Measurements from ENCODE around the gene FBXL16.
A peak's percentile ranks its signal among the peaks of the same experiment; 100 is the strongest.

FBXL16 gene

DNA sequence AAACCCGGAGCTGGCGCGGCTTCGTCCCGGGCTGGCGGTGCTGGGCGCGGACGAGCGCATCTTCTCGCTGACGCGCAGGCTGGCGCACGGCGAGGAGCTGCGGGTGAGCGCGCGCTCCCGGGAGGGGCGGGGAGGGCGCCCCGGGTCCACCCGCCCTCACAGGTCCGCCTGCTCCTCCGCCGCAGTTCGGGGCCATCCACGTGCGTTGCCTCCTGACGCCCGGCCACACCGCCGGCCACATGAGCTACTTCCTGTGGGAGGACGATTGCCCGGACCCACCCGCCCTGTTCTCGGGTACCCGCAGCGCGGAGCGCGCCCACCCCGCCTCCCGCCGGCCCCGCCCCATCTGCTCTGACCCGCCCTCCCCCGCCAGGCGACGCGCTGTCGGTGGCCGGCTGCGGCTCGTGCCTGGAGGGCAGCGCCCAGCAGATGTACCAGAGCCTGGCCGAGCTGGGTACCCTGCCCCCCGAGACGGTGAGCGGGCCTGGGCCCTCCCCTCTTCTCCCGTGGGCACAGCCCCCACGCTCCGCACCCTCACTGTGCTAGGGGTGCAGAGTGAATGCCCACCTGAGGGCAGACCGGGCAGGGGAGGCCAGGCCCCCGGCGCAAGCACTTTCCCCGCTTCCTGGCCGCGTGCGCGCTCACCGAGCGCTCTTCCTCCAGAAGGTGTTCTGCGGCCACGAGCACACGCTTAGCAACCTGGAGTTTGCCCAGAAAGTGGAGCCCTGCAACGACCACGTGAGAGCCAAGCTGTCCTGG is 22.7 kb upstream of the FBXL16 start:
- H3K27ac ChIP-seq (ENCODE audit: low read depth, low read length) = no peak overlapping the region
- no peaks in the 10 kb centered on the region for H3K9me3 ChIP-seq (ENCODE audit: control insufficient read depth in 5 of 5, low read length in 5 of 5)
- H3K36me3 ChIP-seq (ENCODE audit: control insufficient read depth in 5 of 5, insufficient read depth in 5 of 5, low read length in 5 of 5) = peaks cover 0 to 35% (median 16%) of the 10 kb centered on the region in 5 donors
- no peak overlapping the region for H3K9ac ChIP-seq (ENCODE audit: low read length in 5 of 5)
- H3K27me3 ChIP-seq (ENCODE audit: control insufficient read depth in 5 of 5, insufficient read depth in 4 of 5, low read length in 5 of 5) = peaks cover 20 to 31% (median 27%) of the 10 kb centered on the region in 5 donors
- H3K4me3 ChIP-seq (ENCODE audit: low read depth in 1 of 5, low read length in 5 of 5) = peak overlapping the region in 4 of 5 donors; percentile 11 to 60 (median 47)
- H3K4me1 ChIP-seq (ENCODE audit: control insufficient read depth in 5 of 5, insufficient read depth in 5 of 5, low read length in 5 of 5) = peaks cover 0 to 22% (median 19%) of the 10 kb centered on the region in 5 donors

DNA sequence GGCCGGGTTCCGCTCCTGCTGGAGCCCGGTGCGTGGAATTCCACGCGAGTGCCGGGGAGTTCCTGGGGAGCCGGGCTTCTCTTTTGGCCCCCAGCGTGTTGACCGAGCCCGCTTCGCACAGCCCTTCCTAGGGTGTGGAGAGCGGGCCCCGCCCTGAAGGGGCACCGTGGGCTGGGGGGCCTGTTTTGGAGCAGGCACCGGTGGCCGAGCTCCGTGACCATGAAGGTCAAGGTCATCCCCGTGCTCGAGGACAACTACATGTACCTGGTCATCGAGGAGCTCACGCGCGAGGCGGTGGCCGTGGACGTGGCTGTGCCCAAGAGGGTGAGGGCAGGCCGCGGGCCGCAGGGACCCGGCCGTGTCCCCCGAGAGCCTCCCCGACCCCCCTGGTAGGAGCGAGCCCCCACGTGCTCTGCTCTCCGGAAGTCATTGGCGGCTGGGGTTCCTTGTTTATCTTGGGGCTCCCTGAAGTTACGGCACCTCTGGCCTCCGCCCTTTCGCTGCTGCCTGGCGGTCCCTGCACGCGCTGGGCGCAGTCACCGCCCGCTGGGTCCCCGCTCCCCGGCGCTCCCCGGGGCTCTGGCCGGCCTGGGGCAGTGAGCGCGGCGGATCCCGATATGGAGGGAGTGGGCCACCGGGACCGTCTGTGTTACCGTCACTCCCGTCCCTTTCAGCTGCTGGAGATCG is 21.8 kb upstream of the FBXL16 start:
- Histone ChIP-seq H3K27ac (ENCODE audit: low read depth, low read length) (no peak overlapping the region), H3K4me3 (ENCODE audit: low read depth in 1 of 5, low read length in 5 of 5) (peak overlapping the region in 4 of 5 donors; percentile 17 to 60 (median 54)), H3K36me3 (ENCODE audit: control insufficient read depth in 5 of 5, insufficient read depth in 5 of 5, low read length in 5 of 5) (peaks cover 0 to 26% (median 8%) of the 10 kb centered on the region in 5 donors), H3K27me3 (ENCODE audit: control insufficient read depth in 5 of 5, insufficient read depth in 4 of 5, low read length in 5 of 5) (peaks cover 20 to 31% (median 27%) of the 10 kb centered on the region in 5 donors), H3K9me3 (ENCODE audit: control insufficient read depth in 5 of 5, low read length in 5 of 5) (no peaks in the 10 kb centered on the region), H3K4me1 (ENCODE audit: control insufficient read depth in 5 of 5, insufficient read depth in 5 of 5, low read length in 5 of 5) (peaks cover 0 to 22% (median 19%) of the 10 kb centered on the region in 5 donors), H3K9ac (ENCODE audit: low read length in 5 of 5) (peak overlapping the region in 1 of 5 donors; percentile 42)

DNA sequence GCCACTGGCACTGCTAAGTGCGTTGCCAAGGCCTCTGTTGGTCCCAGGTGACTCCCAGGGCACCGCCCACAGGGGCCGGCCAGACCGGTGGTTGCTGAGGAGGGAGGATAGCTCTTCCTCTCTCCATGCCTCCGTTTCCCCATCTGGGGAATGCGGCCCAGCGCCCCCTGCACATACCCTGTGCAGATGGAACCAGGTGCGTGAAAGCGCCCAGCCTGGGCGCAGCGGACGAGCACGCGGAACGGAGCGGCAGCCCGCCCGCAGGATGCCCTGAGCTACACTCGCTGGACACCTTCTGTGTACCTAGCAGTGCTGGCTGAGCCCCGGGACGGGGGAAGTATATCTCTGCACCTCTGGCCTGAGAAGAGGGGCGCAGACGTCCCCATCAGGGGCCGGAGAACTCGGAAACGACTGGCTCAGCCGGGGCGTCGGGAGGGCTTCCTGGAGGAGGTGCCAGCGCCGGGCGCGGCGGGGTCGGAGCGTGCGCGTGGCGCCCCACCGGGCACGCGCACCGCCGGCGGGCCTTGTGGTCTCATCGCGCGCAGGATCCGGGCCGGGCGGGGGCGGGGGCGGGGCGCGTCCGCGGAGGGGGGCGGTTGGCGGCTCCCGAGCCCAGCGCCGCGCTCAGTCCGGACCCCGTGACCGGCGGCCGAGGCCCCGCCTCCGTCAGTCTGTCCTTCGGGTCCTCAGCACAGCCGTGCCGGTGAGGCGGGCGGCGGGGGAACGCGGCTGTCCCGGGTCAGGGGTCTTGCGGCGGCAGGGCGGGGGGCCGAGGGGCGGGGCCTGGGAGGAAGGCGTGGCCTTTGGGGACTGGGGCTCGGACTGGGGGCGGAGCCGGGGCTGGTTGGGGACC is 21.1 kb upstream of the FBXL16 start, which contains the start of the genes CCDC78 and HAGHL:
CCDC78 (minus strand) TSS at position 6 of the 853 bp plus-strand sequence. CDS start 76 bp downstream, outside the sequence.
HAGHL (plus strand) TSS at position 669 of the 853 bp plus-strand sequence. CDS start 404 bp downstream, outside the sequence.
- H3K4me1 ChIP-seq (ENCODE audit: control insufficient read depth in 5 of 5, insufficient read depth in 5 of 5, low read length in 5 of 5) = peaks cover 0 to 28% (median 24%) of the 10 kb centered on the region in 5 donors
- H3K9me3 ChIP-seq (ENCODE audit: control insufficient read depth in 5 of 5, low read length in 5 of 5) = no peaks in the 10 kb centered on the region
- H3K9ac ChIP-seq (ENCODE audit: low read length in 5 of 5) = peak within 1 kb of the TSS in 2 of 5 donors; percentile 42 to 47
- H3K36me3 ChIP-seq (ENCODE audit: control insufficient read depth in 5 of 5, insufficient read depth in 5 of 5, low read length in 5 of 5) = peaks cover 0 to 19% (median 3%) of the 10 kb centered on the region in 5 donors
- H3K27ac ChIP-seq (ENCODE audit: low read depth, low read length) = no peak within 1 kb of the TSS
- H3K27me3 ChIP-seq (ENCODE audit: control insufficient read depth in 5 of 5, insufficient read depth in 4 of 5, low read length in 5 of 5) = peaks cover 20 to 31% (median 27%) of the 10 kb centered on the region in 5 donors
- peak within 1 kb of the TSS in 4 of 5 donors; percentile 17 to 60 (median 54) for H3K4me3 ChIP-seq (ENCODE audit: low read depth in 1 of 5, low read length in 5 of 5)

DNA sequence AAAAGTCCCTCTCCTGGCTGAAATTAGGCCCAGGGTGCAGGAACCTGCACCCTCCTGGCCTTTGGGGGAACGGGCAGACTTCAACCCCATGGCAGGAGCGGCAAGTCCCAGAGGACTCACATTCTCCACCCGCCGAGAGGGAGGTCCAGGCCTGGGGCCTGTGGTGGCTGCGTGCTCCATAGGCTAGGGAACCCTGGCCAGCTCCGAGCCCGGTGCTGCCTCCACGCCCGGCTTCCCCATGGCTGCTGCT is 20.5 kb upstream of the FBXL16 start:
- Histone ChIP-seq H3K4me1 (ENCODE audit: control insufficient read depth in 5 of 5, insufficient read depth in 5 of 5, low read length in 5 of 5) (peaks cover 0 to 33% (median 27%) of the 10 kb centered on the region in 5 donors), H3K9me3 (ENCODE audit: control insufficient read depth in 5 of 5, low read length in 5 of 5) (no peaks in the 10 kb centered on the region), H3K27ac (ENCODE audit: low read depth, low read length) (no peak overlapping the region), H3K36me3 (ENCODE audit: control insufficient read depth in 5 of 5, insufficient read depth in 5 of 5, low read length in 5 of 5) (peaks cover 0 to 13% (median 2%) of the 10 kb centered on the region in 5 donors), H3K9ac (ENCODE audit: low read length in 5 of 5) (no peak overlapping the region), H3K27me3 (ENCODE audit: control insufficient read depth in 5 of 5, insufficient read depth in 4 of 5, low read length in 5 of 5) (peaks cover 20 to 31% (median 27%) of the 10 kb centered on the region in 5 donors), H3K4me3 (ENCODE audit: low read depth in 1 of 5, low read length in 5 of 5) (peak overlapping the region in 1 of 5 donors; percentile 60)

DNA sequence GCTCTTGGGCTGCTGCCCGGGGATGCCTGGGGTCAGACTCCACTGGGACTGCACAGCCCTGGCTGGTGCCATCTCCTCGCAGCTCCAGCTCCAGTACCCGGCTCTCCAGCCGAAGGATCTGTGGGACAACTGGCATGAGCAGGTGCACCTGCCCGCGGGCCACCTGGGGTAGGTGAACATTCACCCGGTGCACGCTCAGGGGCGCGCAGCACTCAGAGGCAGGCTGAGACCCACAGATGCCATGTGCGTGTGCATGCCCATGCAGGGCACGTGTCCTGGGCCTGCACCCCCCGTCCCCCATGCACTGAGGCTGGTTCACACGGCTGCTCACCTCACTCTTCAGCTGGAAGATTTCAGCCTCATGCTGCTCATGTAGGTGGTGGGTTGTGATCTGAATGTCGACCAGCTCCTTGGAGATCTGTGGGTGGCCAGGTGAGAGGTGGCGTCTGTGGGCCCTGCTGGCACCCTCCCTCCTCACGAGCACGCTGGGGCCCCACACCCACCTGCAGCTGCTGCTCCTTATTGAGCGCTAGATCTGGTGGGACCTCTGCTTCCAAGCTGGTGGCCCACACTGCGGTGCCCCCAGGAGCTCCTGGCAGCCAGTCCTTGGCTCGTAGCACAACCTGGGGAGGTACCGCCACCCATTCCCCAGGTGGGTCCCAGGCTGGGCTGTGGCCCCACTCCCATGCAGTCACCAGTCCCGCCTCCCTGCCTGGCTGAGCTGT is 20.0 kb upstream of the FBXL16 start:
- H3K9me3 ChIP-seq (ENCODE audit: control insufficient read depth in 5 of 5, low read length in 5 of 5) = no peaks in the 10 kb centered on the region
- H3K4me1 ChIP-seq (ENCODE audit: control insufficient read depth in 5 of 5, insufficient read depth in 5 of 5, low read length in 5 of 5) = peaks cover 0 to 38% (median 29%) of the 10 kb centered on the region in 5 donors
- no peak overlapping the region for H3K27ac ChIP-seq (ENCODE audit: low read depth, low read length)
- no peak overlapping the region for H3K4me3 ChIP-seq (ENCODE audit: low read depth in 1 of 5, low read length in 5 of 5)
- H3K36me3 ChIP-seq (ENCODE audit: control insufficient read depth in 5 of 5, insufficient read depth in 5 of 5, low read length in 5 of 5) = peaks cover 0 to 9% (median 0%) of the 10 kb centered on the region in 5 donors
- H3K27me3 ChIP-seq (ENCODE audit: control insufficient read depth in 5 of 5, insufficient read depth in 4 of 5, low read length in 5 of 5) = peaks cover 20 to 31% (median 27%) of the 10 kb centered on the region in 5 donors
- H3K9ac ChIP-seq (ENCODE audit: low read length in 5 of 5) = no peak overlapping the region

DNA sequence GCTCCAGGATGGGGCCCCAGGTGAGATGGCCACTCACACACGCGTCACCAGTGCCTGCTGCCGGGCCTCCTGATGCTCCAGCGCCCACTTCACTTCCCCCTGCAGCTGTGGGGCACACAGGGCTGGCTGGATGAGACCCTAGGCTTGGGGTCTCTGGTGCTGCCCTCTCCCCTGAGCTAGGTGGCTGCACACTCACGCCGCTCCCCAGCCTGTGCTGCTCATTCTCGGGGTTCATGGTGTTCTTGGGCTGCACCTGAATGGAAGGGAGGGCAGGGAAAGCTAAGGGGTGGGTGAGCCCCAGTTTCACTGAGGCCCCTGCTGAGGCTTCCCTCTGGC is 19.4 kb upstream of the FBXL16 start:
- Histone ChIP-seq H3K9me3 (ENCODE audit: control insufficient read depth in 5 of 5, low read length in 5 of 5) (no peaks in the 10 kb centered on the region), H3K9ac (ENCODE audit: low read length in 5 of 5) (no peak overlapping the region), H3K4me3 (ENCODE audit: low read depth in 1 of 5, low read length in 5 of 5) (no peak overlapping the region), H3K36me3 (ENCODE audit: control insufficient read depth in 5 of 5, insufficient read depth in 5 of 5, low read length in 5 of 5) (peaks cover 0 to 2% (median 0%) of the 10 kb centered on the region in 5 donors), H3K27me3 (ENCODE audit: control insufficient read depth in 5 of 5, insufficient read depth in 4 of 5, low read length in 5 of 5) (peaks cover 20 to 31% (median 27%) of the 10 kb centered on the region in 5 donors), H3K4me1 (ENCODE audit: control insufficient read depth in 5 of 5, insufficient read depth in 5 of 5, low read length in 5 of 5) (peaks cover 0 to 44% (median 36%) of the 10 kb centered on the region in 5 donors), H3K27ac (ENCODE audit: low read depth, low read length) (no peak overlapping the region)

DNA sequence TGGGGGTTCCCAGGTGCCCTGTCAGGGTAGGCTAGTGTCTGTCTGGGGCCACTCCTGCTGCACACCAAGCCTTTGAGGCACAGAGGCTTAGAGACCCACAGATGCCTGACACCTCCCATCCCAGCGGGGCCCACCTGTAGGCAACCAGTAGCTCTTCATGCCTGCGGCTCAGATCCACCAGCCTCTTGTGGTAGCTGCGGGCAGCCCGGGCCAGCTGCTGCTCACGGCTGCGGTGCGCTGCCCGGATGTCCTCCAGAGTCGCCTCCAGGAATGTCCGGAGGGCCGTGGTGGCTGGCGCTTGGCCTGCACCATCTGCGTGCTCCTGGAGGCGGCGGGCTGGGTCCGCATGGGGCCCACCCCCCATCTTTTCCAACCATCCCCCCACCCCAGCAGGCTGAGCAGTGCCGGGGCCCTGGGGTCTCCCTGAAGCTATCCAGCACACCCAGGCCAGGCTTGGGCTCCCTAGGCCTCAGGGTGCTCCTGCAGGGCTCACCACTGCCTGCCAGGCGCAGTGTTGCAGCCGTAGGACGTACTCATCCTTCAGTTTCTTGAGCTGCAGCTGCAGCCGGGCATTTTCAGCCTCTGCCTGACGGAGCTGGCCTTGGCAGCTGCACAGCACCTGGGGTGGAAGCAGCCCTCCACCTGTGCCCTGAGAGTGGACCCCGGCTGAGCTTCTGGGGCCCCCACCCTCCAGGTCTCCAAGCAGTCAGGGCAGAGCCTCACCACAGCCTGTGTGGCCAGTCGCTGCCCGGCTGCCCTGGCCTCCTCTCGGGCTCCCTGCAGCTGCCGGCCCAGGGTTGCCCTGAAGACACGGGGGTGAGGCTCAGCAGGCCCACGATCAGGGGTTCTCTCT is 18.8 kb upstream of the FBXL16 start:
- no peaks in the 10 kb centered on the region for H3K9me3 ChIP-seq (ENCODE audit: control insufficient read depth in 5 of 5, low read length in 5 of 5)
- H3K9ac ChIP-seq (ENCODE audit: low read length in 5 of 5) = no peak overlapping the region
- H3K27me3 ChIP-seq (ENCODE audit: control insufficient read depth in 5 of 5, insufficient read depth in 4 of 5, low read length in 5 of 5) = peaks cover 20 to 31% (median 27%) of the 10 kb centered on the region in 5 donors
- H3K4me3 ChIP-seq (ENCODE audit: low read depth in 1 of 5, low read length in 5 of 5) = no peak overlapping the region
- peaks cover 0 to 49% (median 39%) of the 10 kb centered on the region in 5 donors for H3K4me1 ChIP-seq (ENCODE audit: control insufficient read depth in 5 of 5, insufficient read depth in 5 of 5, low read length in 5 of 5)
- H3K27ac ChIP-seq (ENCODE audit: low read depth, low read length) = no peak overlapping the region
- H3K36me3 ChIP-seq (ENCODE audit: control insufficient read depth in 5 of 5, insufficient read depth in 5 of 5, low read length in 5 of 5) = no peaks in the 10 kb centered on the region

DNA sequence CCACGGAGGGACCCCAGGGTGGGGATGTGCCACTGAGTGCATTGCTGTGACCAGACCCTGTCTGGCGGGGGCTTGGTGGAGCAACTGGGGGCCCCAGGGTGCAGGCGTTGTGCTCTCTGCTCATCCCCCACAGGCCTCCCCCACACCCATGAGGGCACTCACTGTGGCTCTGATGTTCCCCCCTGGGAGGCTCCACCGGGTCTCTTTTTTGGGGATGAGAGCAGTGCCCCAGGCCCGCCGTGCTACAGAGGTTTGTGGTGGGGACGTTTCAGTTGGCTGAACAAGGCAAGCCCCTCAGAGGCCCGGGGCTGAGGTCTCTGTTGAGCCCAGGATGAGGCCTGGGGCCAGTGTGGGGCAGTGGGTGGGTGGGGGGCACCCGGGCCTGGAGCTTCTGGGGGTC is 18.1 kb upstream of the FBXL16 start:
- Histone ChIP-seq H3K4me1 (ENCODE audit: control insufficient read depth in 5 of 5, insufficient read depth in 5 of 5, low read length in 5 of 5) (peaks cover 0 to 48% (median 39%) of the 10 kb centered on the region in 5 donors), H3K9ac (ENCODE audit: low read length in 5 of 5) (no peak overlapping the region), H3K4me3 (ENCODE audit: low read depth in 1 of 5, low read length in 5 of 5) (no peak overlapping the region)

More for the DNA sequence above, 18.1 kb upstream of the FBXL16 start:
- H3K36me3 ChIP-seq (ENCODE audit: control insufficient read depth in 5 of 5, insufficient read depth in 5 of 5, low read length in 5 of 5) = no peaks in the 10 kb centered on the region
- H3K27me3 ChIP-seq (ENCODE audit: control insufficient read depth in 5 of 5, insufficient read depth in 4 of 5, low read length in 5 of 5) = peaks cover 18 to 30% (median 25%) of the 10 kb centered on the region in 5 donors
- H3K9me3 ChIP-seq (ENCODE audit: control insufficient read depth in 5 of 5, low read length in 5 of 5) = no peaks in the 10 kb centered on the region
- H3K27ac ChIP-seq (ENCODE audit: low read depth, low read length) = no peak overlapping the region

All from subcutaneous abdominal adipose tissue (tissue), 5 donors.